Tibial artery (tissue), 4 donors: Measurements from ENCODE around the gene LRP2BP.
A peak's percentile ranks its signal among the peaks of the same experiment; 100 is the strongest.

Experiments used
- DNase-seq, 2 donors: peaks; one replicate each; pipeline ENCODE4 v3.0.0-alpha.2; 2019
- H3K27ac ChIP-seq, 2 donors: fragments of 200-600 bp; sonication (generic) in 1 of 2; 1 replicate in 1 of 2; 2 replicates in 1 of 2; pipeline ENCODE4 v1.5.1; 2018 to 2019; ENCODE audit warnings: mild to moderate bottlenecking in 1 of 2
- H3K27me3 ChIP-seq, 2 donors: fragments of 200-600 bp; sonication (generic) in 1 of 2; one replicate each; pipeline versions ENCODE4 v1.5.1 to v1.6.0; 2016 to 2019
- H3K36me3 ChIP-seq, 3 donors: fragments of 200-600 bp; sonication (generic) in 2 of 3; one replicate each; pipeline ENCODE4 v1.5.1; 2016 to 2019; ENCODE audit warnings: mild to moderate bottlenecking in 2 of 3
- H3K4me1 ChIP-seq, 4 donors: fragments of 200-600 bp; sonication (generic) in 2 of 4; 1 replicate in 3 of 4; 2 replicates in 1 of 4; pipeline ENCODE4 v1.5.1; 2016 to 2019
- H3K4me3 ChIP-seq, 2 donors: fragments of 200-600 bp; sonication (generic) in 1 of 2; 1 replicate in 1 of 2; 2 replicates in 1 of 2; pipeline ENCODE4 v1.5.1; 2018 to 2019; ENCODE audit warnings: mild to moderate bottlenecking in 2 of 2
- H3K9me3 ChIP-seq, 3 donors: fragments of 200-600 bp; sonication (generic) in 1 of 3; one replicate each; pipeline ENCODE4 v1.5.1; 2016 to 2019
- CTCF ChIP-seq, 2 experiments: fragments of 200-600 bp in 1 of 2; fragments of 450-650 bp in 1 of 2; IDR thresholded peaks; one replicate each; pipeline ENCODE4 v1.5.1; 2017 to 2019; ENCODE audit warnings: antibody characterized with exemption in 2 of 2, mild to moderate bottlenecking in 1 of 2, moderate library complexity in 1 of 2
- intact Hi-C: fragments of 100-400 bp; cut with DNase I; formaldehyde crosslinking; loops from one replicate; pipeline ENCODE4 v1.15.0; 2023; ENCODE audit warnings: low total_unique reads

LRP2BP gene

DNA sequence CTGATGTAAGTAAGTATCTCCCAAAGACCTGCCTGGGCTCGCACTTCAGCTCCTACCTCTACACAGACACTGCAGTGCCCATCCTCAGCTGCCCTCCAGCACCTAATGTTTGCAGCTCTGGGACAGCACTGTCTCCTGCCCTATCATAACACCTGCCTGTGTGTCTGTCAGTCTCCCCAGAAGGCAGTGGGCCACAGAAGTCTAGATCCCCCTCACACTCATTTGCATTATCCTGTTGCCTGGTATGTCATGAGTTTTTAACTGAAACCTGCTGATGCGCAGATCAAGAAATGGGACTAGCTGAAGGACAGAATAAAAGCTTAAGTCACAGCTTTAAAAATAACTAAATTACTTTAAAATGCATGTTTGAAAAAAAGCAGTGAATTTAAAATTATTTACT, 43.0 kb downstream of the LRP2BP start:
- intact Hi-C loops, result no loop called here
- Histone ChIP-seq H3K4me1 (peaks cover 0 to 14% (median 0%) of the 10 kb centered on the region in 4 donors), H3K27me3 (no peaks in the 10 kb centered on the region), H3K4me3 (no peak overlapping the region), H3K27ac (no peak overlapping the region), H3K36me3 (peaks cover 4 to 45% (median 37%) of the 10 kb centered on the region in 3 donors), H3K9me3 (no peaks in the 10 kb centered on the region)
- TF ChIP-seq CTCF (IDR thresholded peaks at IDR 0.05), result no peak
- DNase-seq, result no peak

DNA sequence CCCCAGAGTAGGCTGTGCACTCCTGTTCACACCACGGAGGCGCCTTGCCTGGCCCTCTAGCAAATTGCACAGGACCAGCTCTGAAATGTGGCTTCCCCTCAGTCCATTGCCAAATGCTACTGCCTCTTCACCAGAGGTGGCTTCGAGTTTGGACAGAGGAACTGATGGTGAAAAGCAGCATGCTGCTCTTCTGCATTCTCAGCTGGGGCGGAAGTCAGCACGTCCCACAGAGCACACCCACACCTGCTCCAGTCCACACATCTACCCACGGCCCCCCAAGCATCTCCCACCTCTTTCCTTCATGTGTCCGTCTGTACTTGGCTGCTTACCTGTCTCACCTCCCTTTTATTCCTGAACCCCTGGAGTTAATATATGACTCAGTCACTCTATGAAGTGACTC, 43.5 kb downstream of the LRP2BP start:
- Histone ChIP-seq H3K4me3 (no peak overlapping the region), H3K27me3 (no peaks in the 10 kb centered on the region), H3K36me3 (peaks cover 4 to 48% (median 40%) of the 10 kb centered on the region in 3 donors), H3K4me1 (peaks cover 0 to 9% (median 0%) of the 10 kb centered on the region in 4 donors), H3K27ac (no peak overlapping the region), H3K9me3 (no peaks in the 10 kb centered on the region)
- no peak for TF ChIP-seq CTCF (IDR thresholded peaks at IDR 0.05)
- DNase-seq, result no peak
- intact Hi-C loops, result no loop called here

DNA sequence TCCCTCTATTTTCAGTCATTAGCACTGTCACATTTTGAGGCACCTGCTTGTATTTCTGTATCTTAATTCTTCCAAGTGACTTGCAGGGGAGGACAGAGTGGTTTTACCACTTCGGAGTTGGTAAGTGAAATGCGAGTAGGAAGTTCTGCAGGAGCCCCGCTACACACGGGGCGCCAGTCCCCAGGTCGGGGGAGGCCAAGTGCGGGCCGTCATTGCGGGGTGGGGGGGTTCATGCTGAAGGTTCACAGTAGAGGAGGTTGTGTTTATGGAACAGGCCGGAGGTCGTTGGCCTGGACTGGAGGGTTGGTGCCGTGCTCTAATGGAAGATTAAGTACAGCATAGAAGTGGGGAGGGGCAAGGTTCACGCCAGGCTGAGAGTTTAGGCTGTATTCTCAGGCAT, 44.0 kb downstream of the LRP2BP start:
- TF ChIP-seq CTCF (IDR thresholded peaks at IDR 0.05), result no peak
- no peak for DNase-seq
- H3K27me3 ChIP-seq, result no peaks in the 10 kb centered on the region
- H3K4me1 ChIP-seq, result peaks cover 0 to 4% (median 0%) of the 10 kb centered on the region in 4 donors
- H3K27ac ChIP-seq, result no peak overlapping the region
- no peak overlapping the region for H3K4me3 ChIP-seq
- peaks cover 4 to 53% (median 44%) of the 10 kb centered on the region in 3 donors for H3K36me3 ChIP-seq
- intact Hi-C loops, result no loop called here
- no peaks in the 10 kb centered on the region for H3K9me3 ChIP-seq

- peaks cover 4 to 43% (median 37%) of the 10 kb centered on the region in 3 donors for H3K36me3 ChIP-seq
- intact Hi-C loops, result no loop called here
- H3K27me3 ChIP-seq, result no peaks in the 10 kb centered on the region
- H3K4me1 ChIP-seq, result peaks cover 0 to 20% (median 7%) of the 10 kb centered on the region in 4 donors
- no peaks in the 10 kb centered on the region for H3K9me3 ChIP-seq
- TF ChIP-seq CTCF (IDR thresholded peaks at IDR 0.05), result no peak
- DNase-seq, result no peak
- no peak overlapping the region for H3K4me3 ChIP-seq
- no peak overlapping the region for H3K27ac ChIP-seq
Measured at GRCh38 chr4:185346975-185347601, 48.6 kb downstream of the LRP2BP start.

DNA sequence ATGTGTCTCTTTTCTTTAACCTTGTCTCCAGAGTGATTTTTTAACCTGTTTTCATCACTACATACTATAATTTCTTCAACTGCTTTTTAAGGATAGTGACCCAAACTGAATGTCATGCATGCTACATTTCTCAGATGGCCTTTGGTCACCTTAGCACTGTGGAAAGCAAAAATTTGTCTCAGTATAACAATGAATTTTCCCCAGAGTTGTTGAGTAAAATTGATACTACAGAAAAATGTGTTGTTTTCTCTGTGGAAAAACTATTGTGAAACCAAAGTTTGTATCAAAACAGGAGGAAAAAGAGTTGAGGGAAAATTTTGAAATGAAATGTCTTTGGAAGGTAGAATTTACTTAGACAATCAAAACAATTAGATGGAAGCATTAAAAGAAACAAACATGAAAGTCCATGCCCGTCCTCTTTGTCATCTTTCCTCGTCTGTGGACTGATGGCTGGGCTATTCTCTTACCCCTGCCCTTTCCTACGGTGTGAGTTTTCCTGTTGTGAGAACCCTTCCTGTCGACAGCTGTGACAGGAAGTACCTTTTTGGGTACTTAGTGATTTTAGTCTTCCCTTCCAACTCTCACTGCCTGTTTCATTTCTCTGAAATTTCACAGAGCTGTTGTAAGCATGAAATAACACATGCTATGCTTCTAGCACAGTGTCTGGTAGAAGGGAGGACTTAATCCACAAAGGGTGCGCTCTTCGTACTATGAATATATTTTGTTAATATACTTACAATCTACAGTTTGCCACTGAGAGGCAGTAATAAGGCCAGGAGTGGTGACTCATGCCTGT, 50.8 kb downstream of the LRP2BP start:
- H3K27me3 ChIP-seq, result no peaks in the 10 kb centered on the region
- intact Hi-C loops, result no loop called here
- H3K4me1 ChIP-seq, result peaks cover 0 to 20% (median 7%) of the 10 kb centered on the region in 4 donors
- H3K27ac ChIP-seq, result peak overlapping the region; percentile 68 to 72
- TF ChIP-seq CTCF (IDR thresholded peaks at IDR 0.05), result no peak
- peaks cover 4 to 40% (median 39%) of the 10 kb centered on the region in 3 donors for H3K36me3 ChIP-seq
- DNase-seq, result no peak
- H3K4me3 ChIP-seq, result no peak overlapping the region
- no peaks in the 10 kb centered on the region for H3K9me3 ChIP-seq
